Right forelimb (tissue), 1 donor: Measurements from ENCODE around the gene EXO1.
"Not testable (repeated sequence)": the region's sequence is repeated elsewhere in the genome, so short reads cannot be mapped to it uniquely, and the experiment has no call there.

Experiments used
- DNase-seq: peaks from one replicate; pipeline ENCODE4 v3.0.0-alpha.2; 2018

EXO1 gene

GRCh38 chr1:241837901-241838300 lies 10.1 kb upstream of the EXO1 start:
- no peak for DNase-seq

GRCh38 chr1:241838897-241839296 lies 9.1 kb upstream of the EXO1 start:
- no peak for DNase-seq

GRCh38 chr1:241839369-241839979 lies 8.5 kb upstream of the EXO1 start:
- no peak for DNase-seq

- DNase-seq, result no peak
These were observed 7.8 kb upstream of the EXO1 start for GRCh38 chr1:241840164-241840563.

GRCh38 chr1:241841691-241842090 lies 6.3 kb upstream of the EXO1 start:
- DNase-seq, result no peak

- no peak for DNase-seq
These were observed 5.4 kb upstream of the EXO1 start for GRCh38 chr1:241842565-241842964.

- DNase-seq, result no peak
These were observed 3.4 kb upstream of the EXO1 start for GRCh38 chr1:241844593-241844992.

GRCh38 chr1:241846375-241846774 lies 1.6 kb upstream of the EXO1 start:
- DNase-seq, result no peak

GRCh38 chr1:241846862-241847539 lies 1.0 kb upstream of the EXO1 start:
- no peak for DNase-seq

GRCh38 chr1:241847540-241847795 lies 536 bp upstream of the EXO1 start:
- no peak for DNase-seq

- no peak for DNase-seq
These were observed 811 bp downstream of the EXO1 start for GRCh38 chr1:241848686-241849344.

- no peak for DNase-seq
These were observed 1.3 kb downstream of the EXO1 start for GRCh38 chr1:241849345-241849695.

- DNase-seq, result not testable (repeated sequence)
These were observed 7.6 kb downstream of the EXO1 start for GRCh38 chr1:241855545-241856140.

- no peak for DNase-seq
These were observed 9.1 kb downstream of the EXO1 start for GRCh38 chr1:241857131-241857530.

GRCh38 chr1:241860922-241861321 lies 12.9 kb downstream of the EXO1 start:
- DNase-seq, result no peak

GRCh38 chr1:241869022-241869421 lies 21.0 kb downstream of the EXO1 start:
- no peak for DNase-seq

GRCh38 chr1:241870336-241870735 lies 22.3 kb downstream of the EXO1 start:
- no peak for DNase-seq

- DNase-seq, result no peak
These were observed 22.9 kb downstream of the EXO1 start for GRCh38 chr1:241870746-241871430.

- no peak for DNase-seq
These were observed 33.4 kb downstream of the EXO1 start for GRCh38 chr1:241881440-241881839.

GRCh38 chr1:241883159-241883558 lies 35.2 kb downstream of the EXO1 start:
- DNase-seq, result no peak

GRCh38 chr1:241888232-241888631 lies 40.2 kb downstream of the EXO1 start:
- DNase-seq, result no peak

GRCh38 chr1:241891296-241891695 lies 43.3 kb downstream of the EXO1 start:
- DNase-seq, result no peak

- DNase-seq, result no peak
These were observed 46.0 kb downstream of the EXO1 start for GRCh38 chr1:241894016-241894415.

GRCh38 chr1:241895013-241895412 lies 47.0 kb downstream of the EXO1 start:
- no peak for DNase-seq
